Measurements from ENCODE around the gene HDAC2. TPM values are rescaled to one million over a fixed set of nuclear protein-coding genes. Genes with fewer than 3 reads are reported as not detected.
"Not testable (repeated sequence)": the region's sequence is repeated elsewhere in the genome, so short reads cannot be mapped to it uniquely, and the experiment has no call there.

HDAC2 gene
- total RNA-seq (ENCODE audit: insufficient read depth, low replicate concordance), result 41.2 TPM

DNA sequence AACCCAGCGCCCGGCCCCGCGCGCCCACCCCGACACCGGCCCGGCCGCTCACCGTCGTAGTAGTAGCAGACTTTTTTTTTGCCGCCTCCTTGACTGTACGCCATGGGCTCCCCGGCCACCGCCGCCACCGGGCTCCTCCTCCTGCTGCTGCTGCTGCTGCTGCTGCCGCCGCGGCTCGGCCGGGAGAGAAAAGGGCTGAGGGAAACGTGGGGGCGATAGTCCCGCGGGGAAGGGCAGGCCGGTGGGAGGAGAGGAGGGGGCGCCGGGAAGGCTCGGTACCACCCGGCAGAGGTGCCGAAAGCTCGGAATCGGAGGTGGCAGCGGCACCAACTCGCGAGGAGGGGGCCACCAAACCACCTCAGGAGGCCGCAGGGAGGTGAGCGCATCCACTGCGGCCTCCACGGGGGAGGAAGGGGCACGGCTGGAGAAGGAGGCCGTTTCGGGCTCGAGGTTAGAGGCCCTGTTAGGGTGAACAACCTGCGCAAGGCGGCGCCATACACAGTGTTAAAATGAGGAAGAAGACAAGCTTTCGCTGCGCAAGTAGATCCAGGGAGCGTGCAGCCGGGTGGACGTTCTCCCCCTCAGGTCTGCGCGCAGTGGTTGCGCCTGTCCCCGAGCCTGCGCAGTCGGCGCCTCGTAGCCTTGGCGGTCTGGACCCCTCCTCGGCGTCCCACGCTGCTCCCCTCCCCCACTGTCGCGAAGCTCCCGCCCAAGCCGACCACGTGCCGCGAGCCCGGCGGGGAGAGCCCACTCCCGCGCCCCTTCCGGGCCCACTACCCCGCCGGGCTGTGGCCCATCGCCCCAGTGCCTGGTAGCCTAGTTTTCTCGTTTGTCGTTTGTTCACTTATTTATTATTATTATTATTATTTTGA is at the start of gene HDAC2:
Gene HDAC2 (minus strand): TSS at position 344 of the 872 bp plus-strand sequence. CDS start 240 bp downstream, at position 104.
- peak; percentile 88 for DNase-seq (ENCODE audit: low spot score)

DNA sequence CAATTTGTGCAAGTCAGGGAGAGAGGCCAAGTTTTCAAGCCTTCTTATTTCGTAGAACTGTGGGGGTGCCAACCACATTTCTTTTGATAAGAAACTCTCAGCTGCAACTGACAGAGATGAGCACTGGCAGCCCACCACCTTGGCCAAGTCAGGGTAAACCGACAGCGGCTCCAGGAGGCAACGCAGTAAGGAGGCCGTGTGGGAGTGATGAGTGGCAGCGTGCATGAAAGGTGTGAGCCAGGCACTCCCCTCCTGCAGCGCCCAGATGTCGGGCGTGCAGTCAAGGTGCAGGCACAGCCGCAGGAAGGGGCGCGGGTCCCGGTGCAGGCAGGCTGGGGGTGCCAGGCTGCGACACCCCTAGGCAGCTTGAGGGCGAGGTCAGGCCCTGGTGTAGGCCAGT is 49.2 kb upstream of the HDAC2 start:
- DNase-seq (ENCODE audit: low spot score), result no peak

DNA sequence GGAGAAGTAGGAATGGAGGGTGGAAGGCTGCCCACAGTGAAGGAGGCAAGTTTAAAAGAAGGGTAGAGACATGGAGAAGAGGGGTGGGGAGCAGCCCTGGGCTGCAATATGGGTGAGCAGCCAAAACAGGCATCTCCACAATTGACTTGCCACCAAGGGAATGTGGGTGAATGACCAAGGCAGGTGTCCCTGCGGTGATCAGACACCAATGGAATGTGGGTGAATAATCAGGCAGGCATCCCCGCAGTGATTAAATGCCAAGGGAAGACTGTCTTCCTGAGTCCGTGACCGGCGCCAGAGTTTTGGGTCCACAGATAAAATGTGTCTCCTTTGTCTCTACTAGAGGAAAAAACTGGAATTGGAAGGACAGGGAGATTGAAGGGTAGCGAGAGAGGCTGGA is 46.2 kb upstream of the HDAC2 start:
- not testable (repeated sequence) for DNase-seq (ENCODE audit: low spot score)

DNA sequence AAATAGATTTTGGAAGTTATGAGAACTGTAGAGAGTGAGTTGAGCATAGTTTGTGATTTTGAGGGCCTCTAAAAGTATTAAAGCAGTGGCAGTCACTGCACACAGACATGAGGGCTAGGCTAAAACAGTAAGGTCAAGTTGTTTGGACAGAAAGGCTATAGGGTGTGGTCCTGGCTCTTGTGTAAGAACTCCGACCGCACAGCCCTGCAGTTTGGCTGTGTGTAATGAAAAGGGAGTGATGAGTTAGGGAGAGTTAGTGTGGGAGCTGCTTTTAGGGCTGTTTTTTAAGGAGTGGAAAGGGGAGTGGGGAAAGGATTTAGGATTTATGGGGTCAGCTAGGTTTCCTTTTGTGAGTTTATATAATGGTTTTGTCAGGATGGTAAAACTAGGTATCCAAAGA is 43.2 kb upstream of the HDAC2 start:
- not testable (repeated sequence) for DNase-seq (ENCODE audit: low spot score)

DNA sequence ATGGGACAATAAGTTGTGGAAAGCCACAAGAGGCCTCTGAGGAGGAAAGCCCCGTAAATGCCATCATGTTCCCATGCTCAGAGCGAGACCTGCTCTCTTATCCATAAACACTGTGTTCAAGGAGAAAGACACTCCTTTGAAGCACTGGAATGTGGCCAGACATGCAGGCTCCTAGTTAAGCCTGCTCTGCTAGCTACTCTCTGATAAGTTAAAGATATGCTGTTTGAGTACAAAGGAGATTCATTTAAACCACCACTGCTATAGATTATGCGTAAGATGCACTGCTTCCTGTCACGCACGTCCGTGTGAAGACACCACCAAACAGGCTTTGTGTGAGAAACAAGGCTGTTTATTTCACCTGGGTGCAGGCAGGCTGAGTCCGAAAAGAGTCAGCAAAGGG is 40.5 kb upstream of the HDAC2 start:
- DNase-seq (ENCODE audit: low spot score), result peak; percentile 88

DNA sequence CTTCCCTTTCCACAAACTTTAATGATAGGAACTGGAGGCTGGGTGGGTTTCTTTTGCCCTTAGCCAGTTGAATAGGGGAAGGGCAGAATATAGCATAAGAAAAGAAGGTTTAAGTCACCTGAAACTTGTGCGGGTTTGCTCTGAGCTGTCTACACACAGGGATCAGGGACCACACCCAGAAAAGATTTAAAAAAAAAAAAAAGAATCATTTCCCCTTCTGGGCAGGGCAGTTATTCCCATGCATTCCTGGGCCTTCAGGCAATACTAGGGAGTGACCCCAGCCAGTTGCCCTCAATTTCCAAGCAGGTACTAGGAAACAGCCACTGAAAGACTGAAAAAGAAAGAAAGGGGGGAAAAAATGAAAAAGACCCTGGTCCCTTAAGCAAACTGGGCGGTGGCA is 39.6 kb upstream of the HDAC2 start:
- no peak for DNase-seq (ENCODE audit: low spot score)

DNA sequence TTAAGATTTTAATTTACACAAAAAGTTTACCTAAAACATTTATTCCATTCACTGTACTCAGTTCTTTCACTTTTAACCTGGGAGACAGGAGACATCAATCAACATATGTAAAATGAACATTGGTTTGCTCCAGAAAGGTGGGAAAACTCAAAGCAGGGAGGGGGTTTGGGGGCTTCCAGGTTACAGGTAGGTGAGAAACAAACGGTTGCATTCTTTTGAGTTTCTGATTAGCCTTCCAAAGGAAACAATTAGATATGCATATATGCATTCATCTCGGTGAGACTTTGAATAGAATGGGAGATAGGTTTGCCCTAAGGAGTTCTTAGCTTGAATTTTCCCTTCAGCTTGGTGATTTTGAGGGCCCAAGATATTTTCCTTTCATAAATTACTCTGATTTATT is 38.2 kb upstream of the HDAC2 start:
- no peak for DNase-seq (ENCODE audit: low spot score)

DNA sequence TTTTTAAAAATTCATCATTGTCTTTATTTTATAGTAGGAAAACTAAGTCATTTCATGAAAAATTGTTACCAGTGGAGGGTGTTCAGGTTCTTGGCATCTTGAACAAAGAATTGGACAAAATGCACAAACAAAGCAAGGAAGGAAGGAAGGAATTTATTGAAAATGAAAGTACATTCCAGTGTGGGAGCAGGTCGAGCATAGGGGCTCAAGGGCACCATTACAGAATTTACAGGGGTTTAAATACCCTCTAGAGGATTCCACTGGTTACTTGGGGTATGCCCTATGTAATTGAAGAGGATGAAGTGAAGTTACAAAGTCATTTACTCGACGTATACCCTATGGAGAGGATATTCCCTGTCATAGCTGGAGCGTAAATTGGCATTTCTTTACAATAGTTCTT is 37.4 kb upstream of the HDAC2 start:
- DNase-seq (ENCODE audit: low spot score), result no peak

DNA sequence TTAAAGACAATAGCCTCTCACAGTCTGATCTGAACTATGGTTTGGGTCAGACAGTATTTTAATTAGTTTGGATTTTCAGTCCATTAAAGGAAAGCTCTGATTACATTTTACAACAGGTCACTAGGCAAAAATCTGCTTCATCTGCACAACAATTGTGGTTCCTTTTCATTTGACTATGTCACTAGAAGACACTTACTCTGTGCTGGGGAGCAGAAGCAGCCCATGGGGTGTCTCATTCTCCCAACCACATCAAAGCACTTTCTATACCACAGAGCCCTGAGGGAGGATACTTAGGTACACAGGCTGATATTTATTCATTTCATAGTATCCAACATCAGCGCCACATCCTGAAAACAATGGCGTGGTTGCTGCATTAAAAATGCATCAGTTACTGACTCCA is 36.6 kb upstream of the HDAC2 start:
- DNase-seq (ENCODE audit: low spot score), result no peak

DNA sequence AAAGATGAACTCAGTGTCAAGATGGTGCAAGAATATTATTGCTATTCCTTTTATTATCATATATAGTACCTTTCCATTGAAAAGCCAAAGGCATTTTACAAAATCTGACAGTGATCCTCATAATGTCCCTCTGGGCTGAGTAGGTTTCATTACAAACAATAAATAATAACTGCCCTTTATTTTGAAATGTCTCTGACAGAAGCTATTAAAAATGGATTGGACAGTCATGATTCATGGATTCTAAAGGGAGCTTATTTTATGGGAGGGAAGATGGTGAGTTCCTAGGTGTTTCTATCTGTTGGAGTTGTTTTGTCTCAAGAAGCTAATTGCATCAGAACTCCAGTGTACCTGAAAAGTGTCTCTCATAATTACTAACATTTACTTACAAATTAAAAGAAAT is 30.4 kb upstream of the HDAC2 start:
- no peak for DNase-seq (ENCODE audit: low spot score)

DNA sequence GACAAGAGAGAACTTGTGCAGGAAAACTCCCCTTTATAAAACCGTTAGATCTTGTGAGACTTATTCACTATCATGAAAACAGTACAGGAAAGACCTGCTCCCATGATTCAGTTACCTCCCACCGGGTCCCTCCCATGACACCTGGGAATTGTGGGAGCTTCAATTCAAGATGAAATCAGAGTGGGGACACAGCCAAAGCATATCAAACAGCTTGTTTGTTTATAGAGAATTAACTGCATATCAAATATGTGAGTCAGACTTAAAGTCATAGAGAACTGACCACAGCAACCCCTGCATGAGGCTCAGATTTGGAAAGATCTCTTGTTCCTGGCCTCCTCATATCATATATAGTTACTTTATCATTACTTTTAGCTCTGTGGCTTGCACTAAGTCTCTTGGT is 29.1 kb upstream of the HDAC2 start:
- DNase-seq (ENCODE audit: low spot score), result no peak

DNA sequence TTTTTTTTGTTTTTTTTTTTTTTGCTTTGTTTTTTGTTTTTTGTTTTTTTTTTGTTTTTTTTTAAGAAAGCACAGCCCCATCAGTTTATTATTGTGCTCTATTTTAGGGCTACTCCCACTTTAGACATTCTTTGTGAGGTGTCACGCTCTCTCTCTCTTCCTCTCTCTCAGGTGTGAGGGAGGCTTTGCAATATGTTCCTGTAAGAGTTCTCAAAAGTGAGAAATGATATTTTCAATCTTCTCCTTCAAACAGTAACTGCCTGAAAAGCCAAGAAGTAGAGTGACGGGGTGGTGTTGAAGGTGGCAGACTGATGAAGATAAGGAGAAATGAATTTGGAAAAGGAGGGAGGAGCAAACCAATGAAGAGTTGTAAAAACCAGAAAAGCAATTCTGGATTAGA is 28.3 kb upstream of the HDAC2 start:
- DNase-seq (ENCODE audit: low spot score), result no peak

DNA sequence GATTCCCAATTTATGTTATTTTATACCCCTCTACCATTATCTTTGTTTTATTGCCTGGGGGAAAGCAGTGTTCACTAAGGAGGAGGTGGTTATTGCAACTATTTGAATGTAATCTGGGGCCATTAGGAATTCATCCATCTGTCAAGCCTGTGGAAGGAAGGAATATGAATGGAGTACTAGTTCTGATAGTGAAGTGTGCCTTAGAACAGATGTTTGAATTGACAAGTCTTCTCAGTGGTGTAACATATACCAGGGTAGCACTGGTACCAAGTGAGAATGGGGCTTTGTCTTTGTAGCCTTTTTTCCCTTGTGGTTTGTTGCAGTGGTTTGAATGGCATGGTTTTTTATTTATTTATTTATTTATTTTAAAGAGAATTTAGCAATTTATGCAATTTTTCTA is 27.9 kb upstream of the HDAC2 start:
- DNase-seq (ENCODE audit: low spot score), result no peak

DNA sequence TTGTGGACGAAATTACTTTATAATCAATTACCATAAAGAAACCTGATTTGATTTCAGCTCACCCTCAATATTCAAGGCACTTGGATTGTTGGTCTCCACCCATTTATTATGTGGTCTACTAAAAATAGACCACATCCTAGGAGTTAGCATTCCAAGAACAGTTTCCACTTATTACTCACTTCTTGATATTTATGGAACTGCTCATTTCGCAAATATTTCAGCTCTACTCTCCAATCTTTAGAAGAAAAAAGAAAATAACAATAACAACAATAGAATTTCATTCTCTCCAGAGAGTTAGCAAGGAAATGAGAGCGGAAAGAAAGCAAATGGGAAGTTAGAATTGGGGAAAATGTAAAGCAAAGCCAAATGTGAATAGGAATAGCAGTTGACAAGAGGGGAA is 26.2 kb upstream of the HDAC2 start:
- peak; percentile 76 for DNase-seq (ENCODE audit: low spot score)

DNA sequence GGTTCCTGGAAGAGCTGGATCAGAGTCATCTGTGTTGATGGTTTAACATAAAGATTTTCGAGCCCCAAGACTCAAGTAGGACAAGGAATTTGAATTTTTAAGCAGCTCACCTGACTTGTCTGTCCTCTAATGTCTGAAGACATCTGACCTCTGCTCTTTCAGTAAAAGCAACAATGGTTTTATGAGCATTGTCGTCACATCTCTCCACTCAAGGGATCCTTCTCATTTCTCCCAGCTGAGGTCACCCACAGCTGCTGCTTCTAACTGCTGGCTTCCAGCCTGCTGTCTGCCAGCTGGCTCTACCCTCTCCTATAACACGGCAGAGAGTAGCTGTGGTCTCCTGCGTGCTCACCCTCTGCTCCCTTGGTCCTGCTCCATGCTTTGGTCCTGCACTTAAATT is 24.7 kb upstream of the HDAC2 start:
- peak; percentile 88 for DNase-seq (ENCODE audit: low spot score)

DNA sequence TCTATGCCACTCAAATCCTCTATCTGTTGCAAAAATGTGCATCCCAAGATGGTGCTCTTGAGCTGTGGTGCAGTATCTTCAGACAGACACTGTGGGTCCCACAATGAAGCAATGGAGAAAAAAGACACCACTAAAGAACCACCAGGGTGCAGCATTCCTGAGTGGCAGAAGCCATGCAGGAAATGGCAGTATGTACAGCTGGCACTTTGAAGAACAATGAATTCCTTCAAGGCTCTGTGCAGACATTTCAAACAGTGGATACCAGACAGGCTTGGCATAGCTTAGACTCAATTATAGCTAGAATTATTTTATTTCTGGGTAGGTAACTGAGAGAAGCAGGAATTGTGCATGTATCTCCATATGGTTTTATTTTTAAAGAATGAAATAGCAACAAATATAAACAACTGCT is 24.0 kb upstream of the HDAC2 start:
- DNase-seq (ENCODE audit: low spot score), result peak; percentile 76

DNA sequence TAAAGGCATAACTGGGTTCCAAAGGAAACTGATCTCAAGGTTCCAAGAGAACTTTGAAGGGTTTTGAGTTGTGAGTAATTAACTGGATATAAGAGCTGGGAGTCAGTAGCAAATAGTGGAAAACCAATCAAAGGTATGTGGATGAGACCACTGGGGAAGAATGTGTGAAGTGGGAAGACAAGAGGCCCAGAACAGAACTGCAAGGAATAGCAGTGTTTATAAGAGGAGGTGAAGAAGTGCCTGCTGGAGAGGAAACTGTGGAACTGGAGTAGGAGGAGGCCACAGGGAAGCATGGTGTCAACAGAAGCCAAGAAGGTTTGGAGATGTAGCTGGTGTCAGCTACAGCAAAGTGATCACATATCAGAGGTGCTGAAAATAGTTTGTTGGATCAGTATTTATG is 18.7 kb upstream of the HDAC2 start:
- DNase-seq (ENCODE audit: low spot score), result no peak

DNA sequence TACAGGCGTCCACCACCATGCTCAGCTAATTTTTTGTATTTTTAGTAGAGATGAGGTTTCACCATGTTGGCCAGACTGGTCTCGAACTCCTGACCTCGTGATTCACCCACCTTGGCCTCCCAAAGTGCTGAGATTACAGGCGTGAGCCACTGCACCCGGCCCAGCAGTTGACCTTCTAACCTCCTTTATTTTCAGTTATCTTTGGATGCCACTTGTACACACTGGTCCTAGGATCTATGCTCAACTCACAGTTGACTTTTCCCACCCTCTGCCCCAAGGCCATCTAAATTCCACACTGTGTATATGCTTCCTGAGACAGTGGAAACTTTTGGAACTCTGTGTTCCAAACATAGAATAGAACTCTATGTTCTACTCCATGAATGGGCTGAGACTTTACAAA is 11.7 kb upstream of the HDAC2 start:
- not testable (repeated sequence) for DNase-seq (ENCODE audit: low spot score)

DNA sequence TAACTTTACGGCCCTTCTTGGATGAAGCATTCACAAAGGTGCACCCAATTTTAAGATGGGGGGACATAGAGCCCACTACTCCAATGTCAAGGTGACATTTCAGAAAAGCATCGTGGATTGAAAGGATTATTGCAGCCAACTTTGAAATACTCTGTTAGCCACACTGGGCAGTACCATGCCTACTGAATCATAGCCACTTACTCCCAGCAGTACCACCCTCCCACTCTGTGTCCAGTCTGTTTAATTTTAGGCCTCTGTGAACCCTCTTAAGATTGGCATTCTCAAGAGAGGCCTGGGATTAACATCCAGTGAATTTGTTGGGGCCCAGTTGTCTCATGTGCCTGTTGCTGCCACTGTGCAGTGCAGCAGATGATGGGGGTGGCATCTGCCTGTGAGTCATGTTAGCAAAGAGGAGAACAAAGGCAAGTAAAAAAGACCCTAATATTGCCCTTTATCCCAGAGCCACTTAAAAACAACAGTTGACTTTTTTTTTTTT is 11.2 kb upstream of the HDAC2 start:
- no peak for DNase-seq (ENCODE audit: low spot score)

DNA sequence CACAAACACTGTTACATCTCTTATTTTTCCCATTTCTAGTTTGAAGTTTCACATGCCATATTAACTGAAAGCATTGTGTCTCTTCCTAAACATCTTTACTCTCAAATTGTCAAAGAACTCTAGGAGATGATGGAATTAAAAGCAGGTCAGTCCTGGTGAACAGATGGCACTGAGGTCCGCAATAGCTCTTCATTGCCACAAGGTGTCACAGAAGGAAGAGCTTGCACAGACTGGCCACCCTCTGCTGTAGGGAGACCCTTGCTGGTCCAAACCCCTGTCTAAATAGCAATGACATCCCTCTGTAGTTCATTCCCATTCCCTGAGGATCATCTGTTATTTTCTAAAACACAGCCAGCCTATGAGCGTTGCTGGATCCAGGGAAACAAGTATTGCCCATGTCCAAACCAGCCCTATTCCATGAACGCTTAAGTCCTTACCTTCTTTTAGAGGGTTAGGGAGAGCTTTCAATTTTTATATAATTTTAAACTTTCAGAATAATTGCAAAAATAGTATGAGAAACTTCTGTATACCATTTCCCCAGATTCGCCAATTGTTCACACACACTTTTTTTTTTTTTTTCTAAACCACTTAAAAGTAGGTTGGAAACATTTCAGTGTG is 10.1 kb upstream of the HDAC2 start:
- peak; percentile 15 for DNase-seq (ENCODE audit: low spot score)

DNA sequence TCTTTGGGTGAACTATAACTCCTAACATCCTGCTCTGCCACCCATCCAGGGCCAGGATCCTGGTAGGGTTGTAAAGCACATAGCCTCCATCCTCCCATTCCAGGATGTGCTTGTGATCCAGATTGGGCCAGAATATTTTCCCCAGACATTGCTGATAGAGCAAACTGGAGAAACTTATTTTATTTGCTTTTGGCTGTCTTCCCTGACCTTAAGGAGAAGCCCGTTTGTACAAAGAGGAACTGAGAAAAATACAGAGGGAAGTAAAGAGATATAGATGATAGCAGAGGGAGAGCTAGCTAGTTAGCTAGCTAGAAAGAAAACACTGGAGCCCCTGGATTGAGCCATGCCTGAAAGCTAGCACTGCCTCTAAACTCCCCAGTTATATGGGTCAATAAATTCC is 9.0 kb upstream of the HDAC2 start:
- DNase-seq (ENCODE audit: low spot score), result peak; percentile 30

DNA sequence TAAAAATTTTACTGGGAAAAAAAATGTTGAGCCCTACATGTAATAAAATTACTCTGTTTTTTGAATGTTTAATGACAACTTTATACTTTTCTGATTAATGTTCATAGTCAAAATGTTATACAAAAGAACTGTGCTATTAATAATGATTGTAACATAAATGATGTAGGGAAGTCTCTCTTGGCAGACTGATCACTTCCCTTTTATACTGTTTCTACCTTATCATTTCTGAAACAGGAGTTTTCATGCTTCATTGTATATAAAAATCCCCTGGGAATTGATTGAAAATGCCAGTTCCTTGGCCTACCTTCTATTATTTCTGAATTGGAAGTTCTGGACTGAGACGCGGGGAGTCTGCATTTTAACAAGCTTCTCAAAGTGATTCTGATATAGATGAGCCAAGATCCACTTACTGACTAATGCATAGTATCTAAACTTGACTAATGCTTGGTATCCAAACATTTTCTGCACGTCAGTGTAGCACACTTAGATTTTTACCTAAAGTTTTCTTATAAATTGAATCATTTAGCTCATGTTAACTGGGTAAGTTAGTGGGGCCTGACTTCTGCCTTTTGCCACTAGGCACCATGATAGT is 7.2 kb upstream of the HDAC2 start:
- DNase-seq (ENCODE audit: low spot score), result no peak

DNA sequence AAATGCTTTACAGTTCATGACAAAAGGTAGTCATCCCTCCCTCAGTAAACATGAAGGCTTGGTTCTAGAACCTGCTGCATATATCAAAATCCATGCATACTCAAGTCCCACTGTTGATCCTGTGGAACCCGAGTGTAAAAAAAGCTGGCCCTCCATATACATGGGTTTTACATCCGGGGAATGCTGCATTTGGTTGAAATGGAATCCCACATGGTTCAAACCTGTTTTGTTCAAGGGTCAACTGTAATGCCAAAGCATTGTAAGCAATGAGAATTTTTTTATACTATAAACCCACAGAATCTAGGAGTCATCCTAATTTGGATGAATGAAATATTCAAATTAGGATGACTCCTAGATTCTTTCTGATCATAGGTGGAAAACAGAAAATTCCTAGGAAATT is 5.9 kb upstream of the HDAC2 start:
- no peak for DNase-seq (ENCODE audit: low spot score)
